ENCODE results near the gene KCNJ3. TPM values are rescaled to one million over a fixed set of nuclear protein-coding genes. Genes with fewer than 3 reads are reported as not detected.

KCNJ3 gene
- total RNA-seq, 1 donor from 2014 or later = not detected

DNA sequence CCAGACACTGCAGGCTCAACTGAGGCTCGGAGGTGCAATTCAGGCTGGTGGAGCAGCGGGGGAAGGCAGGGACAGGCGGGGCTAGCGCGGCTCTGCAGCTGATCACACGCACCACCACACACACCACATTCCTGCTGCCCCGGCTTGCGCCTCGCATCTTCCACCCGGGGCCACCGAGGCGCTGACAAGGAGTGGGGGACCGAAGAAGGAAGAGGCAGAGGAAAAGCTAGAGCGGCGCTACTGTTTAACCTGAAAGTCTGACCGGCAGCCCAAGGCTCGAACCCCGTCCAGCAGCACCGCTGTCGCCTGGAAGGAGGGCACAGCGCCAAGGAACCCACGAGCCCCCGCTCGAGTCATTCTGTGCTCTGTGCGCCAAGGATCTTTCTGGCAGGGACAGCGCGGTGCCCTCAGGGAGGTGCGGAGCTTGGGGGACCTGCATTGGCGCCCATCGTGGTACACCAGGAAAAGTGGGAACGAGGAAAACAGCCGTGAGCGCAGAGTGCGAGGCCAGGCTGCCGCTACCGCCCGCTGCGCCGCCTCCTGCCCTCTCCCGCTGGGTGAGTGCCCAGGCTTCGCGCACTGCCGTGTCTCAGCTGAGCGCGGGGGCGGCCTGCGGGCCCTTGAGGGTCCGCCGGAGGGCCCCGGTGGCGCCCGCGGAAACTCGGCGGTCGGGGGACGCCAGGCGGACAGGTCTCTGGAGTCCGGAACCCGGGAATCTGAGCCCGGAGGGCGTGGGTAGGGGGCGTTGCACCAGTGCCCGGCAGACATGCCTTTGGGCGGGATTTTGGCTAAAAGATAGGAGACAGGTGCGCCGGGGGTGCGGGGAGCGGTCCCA, 860 bp upstream of the KCNJ3 start:
- Histone ChIP-seq H3K9me3 (no peaks in the 10 kb centered on the region), H3K4me1 (peaks cover 4% of the 10 kb centered on the region), H3K4me3 (peak overlapping the region; percentile 41), H3K27ac (no peak overlapping the region), H3K27me3 (ENCODE audit: low read depth) (peaks cover 36% of the 10 kb centered on the region), H3K36me3 (no peaks in the 10 kb centered on the region)
- ATAC-seq = peak; percentile 54 to 55
- DNase-seq = no peak
- TF ChIP-seq, protein P1, sequence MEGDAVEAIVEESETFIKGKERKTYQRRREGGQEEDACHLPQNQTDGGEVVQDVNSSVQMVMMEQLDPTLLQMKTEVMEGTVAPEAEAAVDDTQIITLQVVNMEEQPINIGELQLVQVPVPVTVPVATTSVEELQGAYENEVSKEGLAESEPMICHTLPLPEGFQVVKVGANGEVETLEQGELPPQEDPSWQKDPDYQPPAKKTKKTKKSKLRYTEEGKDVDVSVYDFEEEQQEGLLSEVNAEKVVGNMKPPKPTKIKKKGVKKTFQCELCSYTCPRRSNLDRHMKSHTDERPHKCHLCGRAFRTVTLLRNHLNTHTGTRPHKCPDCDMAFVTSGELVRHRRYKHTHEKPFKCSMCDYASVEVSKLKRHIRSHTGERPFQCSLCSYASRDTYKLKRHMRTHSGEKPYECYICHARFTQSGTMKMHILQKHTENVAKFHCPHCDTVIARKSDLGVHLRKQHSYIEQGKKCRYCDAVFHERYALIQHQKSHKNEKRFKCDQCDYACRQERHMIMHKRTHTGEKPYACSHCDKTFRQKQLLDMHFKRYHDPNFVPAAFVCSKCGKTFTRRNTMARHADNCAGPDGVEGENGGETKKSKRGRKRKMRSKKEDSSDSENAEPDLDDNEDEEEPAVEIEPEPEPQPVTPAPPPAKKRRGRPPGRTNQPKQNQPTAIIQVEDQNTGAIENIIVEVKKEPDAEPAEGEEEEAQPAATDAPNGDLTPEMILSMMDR (IDR thresholded peaks at IDR 0.05) = no peak
- intact Hi-C loops (cut with DNase I) = no loop called here

DNA sequence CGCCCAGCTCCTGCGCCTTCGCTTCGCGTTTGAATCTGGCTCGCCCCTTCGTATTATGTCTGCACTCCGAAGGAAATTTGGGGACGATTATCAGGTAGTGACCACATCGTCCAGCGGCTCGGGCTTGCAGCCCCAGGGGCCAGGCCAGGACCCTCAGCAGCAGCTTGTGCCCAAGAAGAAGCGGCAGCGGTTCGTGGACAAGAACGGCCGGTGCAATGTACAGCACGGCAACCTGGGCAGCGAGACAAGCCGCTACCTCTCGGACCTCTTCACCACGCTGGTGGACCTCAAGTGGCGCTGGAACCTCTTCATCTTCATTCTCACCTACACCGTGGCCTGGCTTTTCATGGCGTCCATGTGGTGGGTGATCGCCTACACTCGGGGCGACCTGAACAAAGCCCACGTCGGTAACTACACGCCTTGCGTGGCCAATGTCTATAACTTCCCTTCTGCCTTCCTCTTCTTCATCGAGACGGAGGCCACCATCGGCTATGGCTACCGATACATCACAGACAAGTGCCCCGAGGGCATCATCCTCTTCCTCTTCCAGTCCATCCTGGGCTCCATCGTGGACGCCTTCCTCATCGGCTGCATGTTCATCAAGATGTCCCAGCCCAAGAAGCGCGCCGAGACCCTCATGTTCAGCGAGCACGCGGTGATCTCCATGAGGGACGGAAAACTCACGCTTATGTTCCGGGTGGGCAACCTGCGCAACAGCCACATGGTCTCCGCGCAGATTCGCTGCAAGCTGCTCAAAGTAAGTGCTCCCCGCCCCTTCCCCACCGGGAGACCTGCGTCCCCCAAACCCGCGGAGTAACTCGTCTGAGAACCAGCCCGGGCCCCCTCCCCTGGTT, 453 bp downstream of the KCNJ3 start:
- Histone ChIP-seq H3K36me3 (no peaks in the 10 kb centered on the region), H3K4me1 (peaks cover 4% of the 10 kb centered on the region), H3K9me3 (no peaks in the 10 kb centered on the region), H3K4me3 (peak overlapping the region; percentile 41), H3K27ac (no peak overlapping the region), H3K27me3 (ENCODE audit: low read depth) (peaks cover 36% of the 10 kb centered on the region)
- intact Hi-C loops (cut with DNase I) = no loop called here
- peak; percentile 10 to 16 for ATAC-seq
- TF ChIP-seq, protein P1 (IDR thresholded peaks at IDR 0.05) = no peak
- DNase-seq = no peak

DNA sequence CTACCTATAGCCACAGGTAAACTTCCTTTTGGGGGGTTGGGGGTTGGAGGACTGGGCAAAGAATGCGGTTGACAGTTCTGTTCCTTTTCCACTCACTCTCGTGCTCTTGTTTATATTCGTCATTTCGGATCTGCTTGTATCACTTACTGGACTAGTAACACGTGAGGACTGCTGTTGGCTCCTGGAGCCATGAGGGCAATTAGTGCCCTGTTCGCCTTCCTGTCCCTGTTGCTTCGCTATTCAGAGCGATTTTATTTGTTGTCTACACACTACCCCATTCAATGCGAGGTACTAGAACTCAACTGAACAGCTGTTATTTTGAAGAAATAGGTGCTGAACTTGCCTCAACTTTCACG, 1.1 kb downstream of the KCNJ3 start:
- no peaks in the 10 kb centered on the region for H3K36me3 ChIP-seq
- no peak overlapping the region for H3K27ac ChIP-seq
- H3K4me1 ChIP-seq = peaks cover 4% of the 10 kb centered on the region
- H3K4me3 ChIP-seq = no peak overlapping the region
- TF ChIP-seq, protein P1 (IDR thresholded peaks at IDR 0.05) = no peak
- H3K27me3 ChIP-seq (ENCODE audit: low read depth) = peaks cover 36% of the 10 kb centered on the region
- no peak for ATAC-seq
- no peak for DNase-seq
- intact Hi-C loops (cut with DNase I) = no loop called here
- no peaks in the 10 kb centered on the region for H3K9me3 ChIP-seq

DNA sequence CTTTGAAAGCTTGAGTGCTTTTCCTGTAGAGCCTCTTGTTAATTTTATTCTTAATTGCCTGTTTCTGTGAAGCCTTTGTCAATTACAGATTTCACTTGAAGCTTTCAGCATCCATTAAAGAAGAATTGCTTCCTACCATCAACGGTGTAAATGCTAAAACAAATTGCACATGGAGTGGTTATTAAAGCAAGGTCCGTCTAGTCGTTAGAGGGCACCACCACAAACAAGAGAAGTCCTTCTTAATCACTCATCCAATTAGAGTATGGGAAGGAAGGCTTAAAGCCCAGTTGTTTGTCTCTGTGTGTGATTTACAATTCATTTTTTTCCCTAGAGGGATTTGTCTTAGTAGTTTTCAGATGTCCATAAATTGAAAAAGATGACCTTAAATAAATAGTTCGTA, 1.6 kb downstream of the KCNJ3 start:
- TF ChIP-seq, protein P1 (IDR thresholded peaks at IDR 0.05) = no peak
- no peak for DNase-seq
- Histone ChIP-seq H3K9me3 (no peaks in the 10 kb centered on the region), H3K27me3 (ENCODE audit: low read depth) (peaks cover 36% of the 10 kb centered on the region), H3K27ac (no peak overlapping the region), H3K4me1 (peaks cover 4% of the 10 kb centered on the region), H3K36me3 (no peaks in the 10 kb centered on the region), H3K4me3 (no peak overlapping the region)
- intact Hi-C loops (cut with DNase I) = no loop called here
- ATAC-seq = no peak

DNA sequence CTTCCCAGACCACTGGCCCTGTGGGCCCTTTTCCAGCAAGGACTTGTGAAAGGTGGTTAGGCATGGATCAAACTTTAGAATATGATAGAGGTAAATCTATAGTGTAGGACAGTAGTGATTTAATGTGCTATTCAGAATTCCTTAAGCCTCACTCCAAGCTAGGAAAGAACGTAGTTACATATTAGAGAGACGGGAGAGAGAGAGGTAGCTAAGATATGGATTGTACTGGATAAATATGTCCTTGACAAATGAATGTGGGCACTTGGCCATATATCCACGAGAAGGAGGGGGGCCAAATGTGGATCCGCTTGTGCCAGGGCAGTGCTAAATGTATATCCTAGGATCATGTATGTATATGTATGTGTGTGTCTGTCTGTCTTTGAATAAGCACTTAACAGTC, 6.5 kb downstream of the KCNJ3 start:
- TF ChIP-seq, protein P1 (IDR thresholded peaks at IDR 0.05) = no peak
- DNase-seq (no peak), ATAC-seq (no peak)
- Histone ChIP-seq H3K27me3 (ENCODE audit: low read depth) (no peaks in the 10 kb centered on the region), H3K36me3 (no peaks in the 10 kb centered on the region), H3K4me3 (no peak overlapping the region), H3K4me1 (no peaks in the 10 kb centered on the region), H3K27ac (no peak overlapping the region), H3K9me3 (no peaks in the 10 kb centered on the region)
- intact Hi-C loops (cut with DNase I) = no loop called here

Measured in lower lobe of right lung (tissue), 2 donors.